NCI-H1092 (cell line): ENCODE measurements around the gene GPR3.

Experiments
- DNase-seq: peaks from one replicate; lab custom pipeline; 2025; lab: John Stamatoyannopoulos, UW

The GPR3 gene

GRCh38 chr1:27392096-27392777 lies at the start of gene GPR3:
GPR3 (plus strand) TSS chr1:27392622; CDS start chr1:27393799, 1,177 bp downstream.
- DNase-seq = peak; percentile 92

- no peak for DNase-seq
Measured at GRCh38 chr1:27342778-27343638, 49.4 kb upstream of the GPR3 start.

- DNase-seq = no peak
Measured at GRCh38 chr1:27343639-27344025, 48.8 kb upstream of the GPR3 start.

- DNase-seq = no peak
Measured at GRCh38 chr1:27345272-27345671, 47.1 kb upstream of the GPR3 start.

GRCh38 chr1:27346357-27346756 lies 46.1 kb upstream of the GPR3 start:
- no peak for DNase-seq

GRCh38 chr1:27346991-27347624 lies 45.3 kb upstream of the GPR3 start:
- no peak for DNase-seq

- DNase-seq = no peak
Measured at GRCh38 chr1:27348861-27349783, 43.3 kb upstream of the GPR3 start.

GRCh38 chr1:27349784-27350662 lies 42.4 kb upstream of the GPR3 start:
- peak; percentile 74 for DNase-seq

- no peak for DNase-seq
Measured at GRCh38 chr1:27350663-27351540, 41.5 kb upstream of the GPR3 start.

GRCh38 chr1:27351541-27352107 lies 40.8 kb upstream of the GPR3 start:
- DNase-seq = no peak

- no peak for DNase-seq
Measured at GRCh38 chr1:27353166-27353565, 39.3 kb upstream of the GPR3 start.

GRCh38 chr1:27353629-27354028 lies 38.8 kb upstream of the GPR3 start:
- DNase-seq = no peak

GRCh38 chr1:27355683-27356082 lies 36.7 kb upstream of the GPR3 start:
- no peak for DNase-seq

- no peak for DNase-seq
Measured at GRCh38 chr1:27356277-27356618, 36.2 kb upstream of the GPR3 start.

GRCh38 chr1:27356619-27357280 lies 35.7 kb upstream of the GPR3 start:
- DNase-seq = no peak

- DNase-seq = peak; percentile 35
Measured at GRCh38 chr1:27357281-27358037, 35.0 kb upstream of the GPR3 start.

- no peak for DNase-seq
Measured at GRCh38 chr1:27358038-27358927, 34.1 kb upstream of the GPR3 start.
